Femur (tissue), 1 donor: ENCODE measurements around the gene SDF2.
"Not testable (repeated sequence)": the region's sequence is repeated elsewhere in the genome, so short reads cannot be mapped to it uniquely, and the experiment has no call there.

ENCODE experiments used
- DNase-seq: peaks from one replicate; pipeline ENCODE4 v3.0.0-alpha.2; 2017

Gene SDF2

DNA sequence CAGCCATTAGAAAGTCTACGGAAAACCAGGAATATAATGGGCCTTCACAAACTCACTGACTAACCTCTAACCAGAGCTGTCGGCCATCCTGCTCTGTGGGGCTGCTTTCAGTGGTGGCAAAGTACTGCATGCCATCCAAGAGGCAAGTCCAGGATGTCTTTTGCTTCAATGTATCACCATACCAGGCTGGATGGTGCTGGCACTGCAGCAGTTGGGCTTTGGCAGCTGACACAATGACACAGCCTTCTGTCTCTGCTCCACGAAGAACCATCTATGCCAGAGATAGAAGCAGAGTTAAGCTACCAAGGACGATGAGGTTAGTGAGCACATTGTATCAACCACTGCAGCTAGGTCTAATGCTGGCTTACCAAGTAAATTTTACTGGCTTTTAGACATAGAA lies 38.0 kb downstream of the SDF2 start:
- no peak for DNase-seq

DNA sequence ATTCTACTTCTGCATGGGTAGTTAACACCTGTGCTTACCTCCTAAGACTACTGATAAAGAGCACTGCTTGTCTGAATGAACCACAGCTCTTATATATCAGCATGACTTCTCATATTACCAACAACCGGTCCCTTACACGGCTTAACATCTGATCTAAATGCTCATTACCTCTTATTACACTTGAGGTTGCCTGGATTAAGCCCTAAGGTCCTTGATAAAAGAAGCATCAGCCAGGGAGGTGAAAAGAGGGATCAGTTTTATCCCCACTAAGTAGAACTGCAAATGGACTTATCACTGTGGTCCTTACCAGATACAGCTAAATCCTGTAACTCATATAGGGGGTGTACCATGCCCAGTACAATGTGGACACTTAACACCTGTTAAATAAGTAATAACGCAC lies 39.5 kb downstream of the SDF2 start:
- no peak for DNase-seq

DNA sequence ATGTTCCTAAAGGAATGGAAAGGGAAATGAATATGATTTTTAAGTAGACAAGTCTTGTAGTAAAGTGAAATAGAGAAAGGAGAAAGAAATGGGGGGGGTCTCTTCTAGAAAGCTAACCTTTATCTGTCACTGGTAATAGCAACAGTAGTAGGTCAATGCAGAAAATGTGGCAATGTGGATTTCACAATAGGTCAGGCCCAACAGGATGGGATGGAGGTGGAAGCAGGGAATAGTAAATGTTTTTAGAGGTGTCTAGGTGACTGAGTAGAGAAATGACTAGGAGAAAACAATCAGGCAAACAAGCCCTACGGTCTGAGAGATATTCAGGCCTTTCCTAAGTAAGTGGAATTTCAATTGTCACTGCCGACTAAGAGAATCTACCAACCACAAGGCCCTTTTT lies 41.7 kb downstream of the SDF2 start:
- no peak for DNase-seq

DNA sequence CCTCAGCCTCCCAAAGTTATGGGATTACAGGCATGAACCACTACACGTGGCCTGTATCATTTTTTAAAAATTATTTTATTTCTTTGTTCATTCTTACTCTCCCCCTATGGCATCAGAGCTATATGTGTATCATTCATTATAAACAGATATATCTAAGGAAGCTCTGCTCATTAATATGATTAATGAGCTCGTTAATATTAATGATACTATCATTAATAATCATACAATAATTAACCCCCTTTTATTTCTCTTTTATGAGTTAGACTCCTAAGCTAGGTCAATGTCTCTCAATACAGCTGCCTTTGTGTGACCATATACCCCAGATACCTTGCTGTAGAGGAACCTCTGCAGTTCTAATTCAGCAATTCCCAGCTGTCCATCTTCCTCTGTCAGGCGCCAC lies 43.2 kb downstream of the SDF2 start:
- DNase-seq: no peak

DNA sequence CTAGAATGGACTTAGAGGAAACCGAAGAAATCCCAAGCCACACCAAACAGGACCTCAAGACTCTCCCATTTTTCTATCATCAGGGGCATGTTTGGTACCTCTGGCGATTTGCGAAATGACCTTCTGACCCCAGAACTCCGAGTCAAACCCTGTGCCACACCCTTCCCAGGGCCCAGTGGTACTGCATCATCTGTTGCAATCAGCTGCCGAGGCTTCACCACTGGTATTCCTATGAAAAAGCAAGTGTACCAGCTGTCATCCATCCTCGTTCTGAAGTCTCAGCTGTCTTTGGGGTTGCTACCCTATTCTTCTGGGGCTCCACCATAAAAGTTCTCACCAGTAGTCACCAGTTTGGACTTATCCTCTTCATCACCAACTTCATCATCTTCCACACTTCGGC lies 45.4 kb downstream of the SDF2 start:
- no peak for DNase-seq

DNA sequence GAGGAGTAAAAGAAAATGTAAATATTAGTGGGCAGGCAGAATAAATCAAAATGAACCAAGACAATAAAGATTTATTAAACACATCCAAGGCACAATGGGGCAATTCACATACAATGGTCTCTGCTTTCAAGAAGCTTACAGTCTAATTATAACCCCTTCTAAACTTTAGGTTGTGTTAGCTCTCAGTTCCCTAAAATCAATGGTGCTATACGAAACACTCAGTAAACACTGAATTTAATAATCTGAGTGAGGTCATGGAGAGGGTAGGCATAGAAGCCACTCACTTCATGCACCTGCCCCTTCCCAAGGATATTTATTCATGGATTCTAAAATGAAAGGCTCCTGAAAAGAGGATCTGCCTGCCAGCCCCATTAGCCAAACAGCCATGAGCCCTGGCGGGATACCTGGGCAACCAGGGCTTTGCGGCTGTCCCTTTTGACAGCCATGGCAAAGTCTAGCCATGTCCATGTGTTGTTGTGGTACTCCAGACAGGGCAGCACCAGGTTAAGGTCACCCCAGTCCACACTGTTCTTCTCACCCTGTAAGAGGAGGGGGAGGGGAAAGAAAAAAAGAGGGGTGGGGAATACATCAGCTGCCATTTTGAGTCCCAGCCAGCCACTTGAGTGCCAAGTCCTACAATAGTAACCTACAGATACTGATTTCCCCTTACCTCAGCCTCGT lies 46.3 kb downstream of the SDF2 start:
- DNase-seq: no peak

DNA sequence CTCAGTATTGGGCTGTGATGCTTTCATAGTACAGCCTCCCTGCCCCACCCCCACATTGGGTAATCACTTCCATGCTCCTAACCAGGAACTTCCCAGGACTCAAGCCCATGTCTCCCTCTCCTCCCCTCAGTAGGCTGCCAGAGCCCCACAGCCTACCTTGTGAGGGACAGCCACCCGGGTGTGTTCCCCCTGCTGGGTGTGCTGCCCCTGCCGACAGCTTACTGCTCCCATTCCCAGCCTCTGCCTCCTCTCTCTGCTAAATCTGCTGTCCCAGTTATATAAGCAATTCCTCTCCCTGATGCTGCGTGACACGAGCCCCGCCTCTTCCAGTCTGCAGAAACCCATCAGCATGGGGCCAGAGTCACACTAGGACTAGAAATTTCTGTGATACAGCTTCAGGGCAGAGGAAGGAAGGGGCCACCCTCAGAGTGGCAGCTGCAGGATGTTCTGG lies 47.8 kb downstream of the SDF2 start, which contains the start of gene RSKR:
TSS of gene RSKR (minus strand) at position 255 of the 451 bp plus-strand sequence. CDS start at position 231, 24 bp downstream.
- DNase-seq: no peak

DNA sequence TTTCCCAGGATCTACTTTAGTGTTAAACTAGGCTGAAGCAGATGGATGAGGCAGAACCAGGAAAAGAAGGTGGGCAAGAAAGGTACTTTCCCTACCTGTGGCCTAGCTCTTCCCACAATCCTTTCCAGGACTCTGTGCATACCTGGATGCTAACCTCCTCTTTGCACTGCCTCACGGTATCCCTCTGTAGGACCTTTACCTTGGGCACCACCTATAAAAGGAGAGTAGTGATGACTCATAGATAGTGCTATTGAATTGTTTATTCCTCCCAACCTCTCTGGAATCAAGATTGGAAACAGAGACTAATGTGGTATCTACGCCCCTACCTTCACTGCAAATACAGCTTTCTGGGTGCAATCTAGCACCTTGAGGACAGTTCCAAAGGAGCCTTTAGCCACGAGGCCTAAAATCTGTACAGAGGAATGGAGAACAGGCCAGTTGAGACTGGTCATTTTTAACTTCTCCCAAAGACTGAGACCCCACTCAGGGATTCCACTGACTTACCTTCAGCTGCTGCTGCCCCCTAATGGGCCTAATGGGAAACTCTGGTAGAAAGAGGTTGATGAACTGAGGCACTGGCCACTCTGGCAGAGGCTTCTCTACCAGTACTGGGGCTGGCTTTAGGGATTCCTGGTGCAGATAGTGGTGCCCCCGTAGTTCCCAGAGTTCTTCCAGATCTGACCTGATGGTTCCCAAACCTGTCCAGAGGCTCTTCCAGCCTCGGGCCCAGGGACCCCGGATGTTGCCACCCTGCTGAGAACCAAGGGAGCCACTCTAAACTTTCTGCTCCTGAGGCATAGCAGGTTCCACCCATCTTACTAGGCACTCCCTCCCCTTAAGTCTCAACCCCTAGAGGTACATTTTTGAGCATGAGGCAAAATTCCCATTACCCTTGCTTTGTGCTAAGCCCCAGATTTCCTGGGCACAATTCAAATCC lies 48.5 kb downstream of the SDF2 start:
- peak; percentile 28 for DNase-seq

DNA sequence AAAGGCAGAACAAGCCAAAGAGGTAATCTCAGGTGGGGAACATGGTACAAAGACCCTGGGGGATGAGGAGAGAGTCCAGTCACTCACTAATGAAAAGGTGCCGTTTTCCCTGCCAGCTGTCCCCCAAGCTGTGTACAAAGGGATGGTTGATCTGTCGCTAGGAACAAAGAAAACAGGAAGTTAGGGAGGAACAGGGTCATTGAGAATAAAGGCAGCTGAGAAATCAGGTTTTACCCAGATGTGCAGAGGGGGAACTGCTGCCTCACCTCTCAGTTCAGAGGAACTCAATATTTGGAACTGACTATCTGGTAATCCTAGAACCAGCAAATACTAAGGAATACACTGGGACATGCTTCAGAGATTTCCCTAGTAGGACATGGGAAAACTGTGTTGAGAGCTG lies 49.2 kb downstream of the SDF2 start:
- no peak for DNase-seq

DNA sequence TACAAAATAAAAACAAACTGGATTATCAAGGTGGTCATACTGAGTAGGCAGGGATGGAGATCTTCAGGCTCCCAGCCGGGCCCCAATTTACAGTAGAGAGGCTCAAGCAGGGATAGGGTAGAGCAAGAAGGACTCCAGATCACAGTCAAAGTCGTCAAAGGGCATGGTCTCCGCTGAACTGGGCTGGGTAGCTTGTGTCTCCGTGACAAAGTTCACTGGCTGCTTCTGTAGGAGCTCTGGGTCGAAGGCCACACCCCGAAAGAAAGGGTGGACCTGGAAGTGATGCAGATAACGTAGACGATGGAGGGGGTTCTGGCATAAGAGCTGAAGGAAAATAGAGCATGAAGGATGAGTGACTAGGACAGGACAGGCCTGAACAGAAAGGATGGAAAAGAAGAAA lies 51.3 kb downstream of the SDF2 start:
- DNase-seq: no peak

DNA sequence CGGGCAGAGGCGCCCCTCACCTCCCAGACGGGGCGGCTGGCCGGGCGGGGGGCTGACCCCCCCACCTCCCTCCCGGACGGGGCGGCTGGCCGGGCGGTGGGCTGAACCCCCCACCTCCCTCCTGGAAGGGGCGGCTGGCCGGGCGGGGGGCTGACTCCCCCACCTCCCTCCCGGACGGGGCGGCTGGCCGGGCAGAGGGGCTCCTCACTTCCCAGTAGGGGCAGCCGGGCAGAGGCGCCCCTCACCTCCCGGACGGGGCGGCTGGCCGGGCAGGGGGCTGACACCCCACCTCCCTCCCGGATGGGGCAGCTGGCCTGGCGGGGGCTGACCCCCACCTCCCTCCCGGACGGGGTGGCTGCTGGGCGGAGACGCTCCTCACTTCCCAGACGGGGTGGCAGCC lies 57.7 kb downstream of the SDF2 start:
- not testable (repeated sequence) for DNase-seq

DNA sequence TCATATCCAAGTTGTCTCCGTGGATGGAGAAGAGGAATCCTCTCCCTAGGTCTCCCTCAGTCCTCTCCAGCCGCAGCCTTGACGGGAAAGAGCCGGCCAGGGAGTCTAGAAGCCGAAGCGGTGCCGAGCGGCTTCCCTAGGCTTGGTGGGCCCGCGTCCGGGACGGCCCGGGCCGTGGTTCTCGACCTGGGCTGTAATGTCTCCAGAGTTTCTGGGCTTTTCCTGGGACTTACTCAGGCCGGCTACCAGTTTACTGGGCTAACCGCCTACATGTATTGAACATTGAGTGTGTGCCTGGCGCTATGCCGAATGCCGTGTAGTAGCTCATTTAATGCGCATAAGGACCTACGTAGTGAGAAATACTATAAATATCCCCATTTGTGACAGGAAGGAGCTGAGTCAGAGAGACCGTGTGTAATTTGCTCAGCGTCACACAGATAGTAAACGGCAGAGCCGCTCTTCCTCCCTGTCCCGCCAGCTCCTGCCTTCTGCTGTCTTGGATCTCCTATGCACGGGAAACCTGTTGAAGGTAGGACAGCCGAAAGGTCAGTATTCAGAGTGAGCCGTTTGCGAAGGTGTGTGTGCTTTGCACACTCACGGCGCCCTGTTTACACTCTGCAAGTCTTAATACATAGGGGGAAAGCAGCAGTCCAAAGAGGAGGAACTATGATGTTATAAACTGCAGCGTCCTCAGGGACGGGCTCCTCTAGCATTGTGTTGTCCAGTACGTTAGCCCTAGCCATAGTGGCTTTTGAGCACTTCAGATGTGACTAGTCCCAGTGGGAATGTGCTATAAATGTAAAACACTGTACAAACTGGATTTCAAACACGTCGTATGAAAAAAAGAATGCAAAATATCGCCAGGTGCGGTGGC lies 62.2 kb downstream of the SDF2 start:
- DNase-seq: peak; percentile 78

DNA sequence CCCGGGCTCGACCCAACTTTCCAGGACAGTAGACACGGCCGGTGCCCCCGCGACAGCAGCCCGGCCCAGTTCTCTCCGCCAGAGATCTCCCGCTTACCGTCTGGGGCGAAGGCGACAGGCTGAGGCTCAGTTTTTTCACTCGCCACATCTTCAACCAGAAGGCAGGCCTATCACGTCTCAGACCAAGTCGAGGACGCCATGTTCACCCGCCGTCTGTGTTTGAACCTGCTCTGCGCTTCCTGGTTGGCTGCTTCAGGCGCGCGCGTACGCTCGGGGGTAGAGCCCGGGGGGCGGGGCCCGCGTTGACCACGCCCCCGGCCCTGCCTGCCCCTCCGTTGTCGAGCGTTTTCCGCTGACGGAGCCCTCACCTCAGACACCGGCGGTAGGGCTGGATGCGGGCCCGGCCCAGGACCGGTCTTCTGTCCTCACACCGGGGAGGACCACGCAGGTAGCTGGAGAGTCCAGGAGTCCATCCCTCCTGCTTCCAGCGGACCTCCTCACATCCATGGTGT lies 62.9 kb downstream of the SDF2 start, which contains the start of gene SPAG5:
TSS of gene SPAG5 (minus strand) at position 227 of the 512 bp plus-strand sequence. CDS start at position 148, 79 bp downstream.
- peak; percentile 96 for DNase-seq

DNA sequence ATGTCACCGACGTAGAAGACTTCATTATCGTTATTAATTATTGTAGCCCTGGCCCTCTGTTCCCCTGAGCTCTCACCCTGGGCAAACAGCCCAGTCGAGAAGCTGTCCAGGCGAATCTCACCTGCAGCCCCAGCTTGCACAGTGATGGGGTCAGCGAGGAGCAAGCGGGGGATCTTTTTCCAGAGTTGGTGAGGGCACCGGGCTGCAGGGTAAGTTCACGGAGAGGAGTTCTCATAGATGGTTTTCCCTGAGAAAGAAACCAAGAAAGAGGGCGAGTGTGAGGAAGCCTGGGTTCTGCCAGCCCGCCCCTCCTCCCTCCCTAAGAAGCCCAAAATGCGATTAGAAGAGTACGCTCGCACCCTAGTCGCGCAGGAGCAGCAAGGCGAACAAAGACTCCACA lies 63.3 kb downstream of the SDF2 start:
- no peak for DNase-seq
